Stomach (tissue), 19 donors: ENCODE results near the gene CD209. TPM values are rescaled to one million over a fixed set of nuclear protein-coding genes. Genes with fewer than 3 reads are reported as not detected.
"Not testable (repeated sequence)": the region's sequence is repeated elsewhere in the genome, so short reads cannot be mapped to it uniquely, and the experiment has no call there.

Experiments used
- DNase-seq, 2 donors: peaks; one replicate each; pipeline versions ENCODE4 v3.0.0 to v3.0.0-alpha.2; 2013 to 2019
- H3K27ac ChIP-seq, 5 donors: fragments of 200-600 bp in 4 of 5; sonication (generic) in 4 of 5; one replicate each; pipeline ENCODE4 v1.5.1; 2013 to 2019; ENCODE audit warnings: mild to moderate bottlenecking in 1 of 5, moderate library complexity in 1 of 5
- H3K27me3 ChIP-seq, 3 donors: fragments of 200-600 bp; sonication (generic); one replicate each; pipeline ENCODE4 v1.5.1; 2017 to 2019; ENCODE audit warnings: mixed run types in 1 of 3
- H3K36me3 ChIP-seq, 4 donors: fragments of 200-600 bp; sonication (generic); 1 replicate in 3 of 4; 2 replicates in 1 of 4; pipeline ENCODE4 v1.5.1; 2016 to 2019
- H3K4me1 ChIP-seq, 4 donors: fragments of 200-600 bp; sonication (generic); one replicate each; pipeline ENCODE4 v1.5.1; 2016 to 2019
- H3K4me3 ChIP-seq, 4 donors: fragments of 200-600 bp; sonication (generic) in 3 of 4; one replicate each; pipeline ENCODE4 v1.5.1; 2016 to 2019; ENCODE audit warnings: mild to moderate bottlenecking in 1 of 4
- H3K9me3 ChIP-seq, 4 donors: fragments of 200-600 bp; sonication (generic); one replicate each; pipeline ENCODE4 v1.5.1; 2016 to 2019
- CTCF ChIP-seq, 7 experiments: fragments of 450-650 bp in 4 of 7; fragments of 200-600 bp in 3 of 7; sonication (generic) in 3 of 7; IDR thresholded peaks; one replicate each; pipeline ENCODE4 v1.5.1; 2016 to 2019; ENCODE audit warnings: antibody characterized with exemption in 7 of 7, control low read depth in 2 of 7, mild to moderate bottlenecking in 1 of 7
- EP300 ChIP-seq: sonication (generic); formaldehyde crosslinking; IDR thresholded peaks from one replicate; pipeline ENCODE4 v1.6.1; 2017; ENCODE audit warnings: antibody characterized with exemption
- POLR2A ChIP-seq, 4 donors: fragments of 450-650 bp; IDR thresholded peaks; one replicate each; pipeline ENCODE4 v1.6.1; 2016; ENCODE audit warnings: antibody characterized with exemption in 4 of 4, control low read depth in 2 of 4, mild to moderate bottlenecking in 1 of 4, moderate library complexity in 1 of 4
- POLR2AphosphoS5 ChIP-seq, 3 donors: sonication (generic); formaldehyde crosslinking; IDR thresholded peaks; one replicate each; pipeline ENCODE4 v1.6.1; 2016; ENCODE audit warnings: antibody characterized with exemption in 3 of 3
- WGBS, 5 donors: extraction: QIAGEN DNeasy Blood & Tissue Kit in 3 of 5; methylation state at CpG; one replicate each; pipeline versions ENCODE4 v1.1.5 to v1.1.7; 2013 to 2018; 5-methylcytosine and 5-hydroxymethylcytosine counted together
- intact Hi-C: fragments of 100-400 bp; cut with DNase I; formaldehyde crosslinking; loops from one replicate; pipeline ENCODE4 v1.15.1; 2023; ENCODE audit warnings: low total_unique reads
- long read RNA-seq, 10 donors: transcript quantifications; one replicate each; lab custom pipeline, GENCODE V29; 2026
- polyA plus RNA-seq, 3 donors: library from polyadenylated mRNA; stranded (reverse); fragments of 200-250 nt; gene quantifications; one replicate each; pipeline ENCODE4 v1.2.3, GENCODE V29; 2013
- total RNA-seq, 5 donors: library from RNA; depleted of rRNA; stranded (reverse); fragments of >200 nt; gene quantifications; one replicate each; pipeline versions ENCODE4 v1.1.0 to v1.2.3, GENCODE V29; 2014 to 2016
- donor health status: healthy with polysubstance abuse.
- donor health status: Bipolar disorder and iron deficiency.
- donor health status: healthy.

CD209 gene, protein sequence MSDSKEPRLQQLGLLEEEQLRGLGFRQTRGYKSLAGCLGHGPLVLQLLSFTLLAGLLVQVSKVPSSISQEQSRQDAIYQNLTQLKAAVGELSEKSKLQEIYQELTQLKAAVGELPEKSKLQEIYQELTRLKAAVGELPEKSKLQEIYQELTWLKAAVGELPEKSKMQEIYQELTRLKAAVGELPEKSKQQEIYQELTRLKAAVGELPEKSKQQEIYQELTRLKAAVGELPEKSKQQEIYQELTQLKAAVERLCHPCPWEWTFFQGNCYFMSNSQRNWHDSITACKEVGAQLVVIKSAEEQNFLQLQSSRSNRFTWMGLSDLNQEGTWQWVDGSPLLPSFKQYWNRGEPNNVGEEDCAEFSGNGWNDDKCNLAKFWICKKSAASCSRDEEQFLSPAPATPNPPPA
- total RNA-seq, result 10 to 100 TPM in 2 of 5 donors, 1 to 10 TPM in 3; 1.8 to 51.9 (median 7.1) TPM
- 1 to 10 TPM in 2 of 3 donors, under 1 TPM in 1; 0.38 to 3.4 (median 2.0) TPM for polyA plus RNA-seq
- long read RNA-seq, donor 1, result 0 reads
- long read RNA-seq, donor 2, result 0 reads
- long read RNA-seq, donor 3, result 0 reads
- long read RNA-seq, donor 4, result 0 reads
- long read RNA-seq, donor 5, result 0 reads
- long read RNA-seq, donor 6, result 0 reads
- long read RNA-seq, donor 7, partial matches to known transcripts, result 0 of 1 reads
- long read RNA-seq, donor 7, other reads (novel, unspliced or antisense), result 0 of 1 reads
- long read RNA-seq, donor 8, result 0 reads
- long read RNA-seq, donor 9, result 0 reads
- long read RNA-seq, donor 10, result 0 reads

DNA sequence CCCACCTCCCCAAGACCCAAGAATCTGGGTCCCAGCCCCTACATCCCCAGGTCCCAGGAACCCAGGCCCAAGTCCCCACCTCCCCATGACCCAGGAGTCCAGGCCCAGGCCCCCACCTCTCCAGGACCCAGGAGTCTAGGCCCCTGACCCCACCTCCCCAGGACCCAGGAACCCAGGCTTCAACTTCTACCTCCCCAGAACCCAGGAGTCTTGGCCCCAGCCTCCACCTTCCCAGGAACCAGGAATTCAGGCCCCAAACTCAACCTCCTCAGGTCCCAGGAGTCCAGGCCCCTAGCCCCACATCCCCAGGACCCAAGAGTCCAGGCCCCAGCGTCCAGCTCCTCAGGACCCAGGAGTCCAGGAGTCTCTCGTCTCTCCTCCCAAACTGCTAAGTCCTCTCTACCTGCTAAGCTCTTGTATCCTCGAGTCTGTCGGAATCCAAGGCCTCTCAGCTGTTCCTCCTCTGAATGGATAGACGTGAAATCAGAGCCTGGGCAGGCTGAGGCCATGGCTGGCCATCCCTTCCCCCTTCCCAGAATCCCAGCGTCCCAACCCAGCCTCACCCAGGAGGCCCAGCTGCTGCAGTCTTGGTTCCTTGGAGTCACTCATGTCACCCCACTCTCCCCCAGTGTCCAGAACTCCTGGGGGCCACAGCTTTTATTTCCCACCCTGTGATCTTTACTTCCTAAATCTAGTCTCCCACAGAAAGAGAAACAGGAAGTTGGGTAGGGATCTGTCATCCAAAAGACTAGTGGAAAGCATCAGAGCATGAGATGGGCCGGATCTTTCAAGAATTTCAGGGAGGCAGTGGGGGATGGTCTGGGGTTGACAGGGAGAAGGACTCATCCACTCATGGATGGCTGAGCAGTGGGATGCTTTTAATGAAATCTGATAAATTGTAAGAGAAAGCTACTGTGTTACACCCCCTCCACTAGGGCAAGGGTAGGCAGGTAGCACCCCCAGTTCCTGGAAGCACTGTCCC, at the start of gene CD209:
TSS of gene CD209 (minus strand) at position 632 of the 982 bp plus-strand sequence. CDS start at position 609, 23 bp downstream.
- peaks cover 0 to 57% (median 5%) of the 10 kb centered on the region in 3 donors for H3K27me3 ChIP-seq
- no peaks in the 10 kb centered on the region for H3K9me3 ChIP-seq
- H3K4me1 ChIP-seq, result no peaks in the 10 kb centered on the region
- intact Hi-C loops, result no loop called here
- H3K4me3 ChIP-seq, result peak within 1 kb of the TSS in 1 of 4 donors; percentile 11
- H3K36me3 ChIP-seq, result no peaks in the 10 kb centered on the region
- no peak for DNase-seq
- 51 to 70% (median 59%) methylated on average over 6 to 7 of the region's 7 CpGs for WGBS, 5 donors
- TF ChIP-seq EP300 (no peak), POLR2AphosphoS5 (IDR thresholded peaks at IDR 0.05) (no peak), POLR2A (IDR thresholded peaks at IDR 0.05) (no peak), CTCF (IDR thresholded peaks at IDR 0.05) (no peak)
- peak within 1 kb of the TSS in 1 of 5 donors; percentile 14 for H3K27ac ChIP-seq

DNA sequence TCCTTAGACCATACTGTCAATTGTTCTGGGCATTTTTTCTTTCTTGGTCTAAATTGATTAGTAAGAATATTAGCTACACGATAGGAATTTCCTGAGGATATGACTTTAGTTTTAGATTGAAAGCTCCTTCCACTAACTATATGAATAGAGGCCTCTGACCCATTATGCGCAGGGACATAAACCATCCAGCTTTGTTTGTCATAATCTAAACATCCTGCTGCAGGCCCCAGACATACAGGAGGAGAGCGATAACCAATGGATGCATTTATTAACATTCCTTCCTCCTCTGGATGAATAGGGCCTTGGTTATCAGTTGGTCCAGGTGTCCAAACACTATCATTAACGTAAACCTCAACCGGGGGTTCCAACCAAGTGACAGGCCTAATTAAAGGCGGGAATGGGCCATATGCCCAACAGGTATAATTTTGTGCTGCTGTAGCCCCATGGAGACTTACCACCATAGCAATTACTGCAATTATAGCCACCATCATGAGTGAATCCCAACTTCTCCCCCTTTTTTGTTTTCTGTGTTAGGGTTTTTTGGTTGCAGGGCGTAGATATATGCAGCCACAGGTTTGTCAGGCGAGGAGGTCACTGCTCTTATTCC, 48.3 kb upstream of the CD209 start:
- Histone ChIP-seq H3K9me3 (peaks cover 0 to 3% (median 1%) of the 10 kb centered on the region in 4 donors), H3K27me3 (peaks cover 0 to 48% (median 21%) of the 10 kb centered on the region in 3 donors), H3K4me1 (peaks cover 0 to 17% (median 14%) of the 10 kb centered on the region in 4 donors), H3K36me3 (no peaks in the 10 kb centered on the region), H3K27ac (no peak overlapping the region), H3K4me3 (no peak overlapping the region)
- no peak for TF ChIP-seq POLR2A (IDR thresholded peaks at IDR 0.05)
- TF ChIP-seq CTCF (IDR thresholded peaks at IDR 0.05), result no peak
- no peak for TF ChIP-seq POLR2AphosphoS5 (IDR thresholded peaks at IDR 0.05)
- no peak for TF ChIP-seq EP300
- no peak for DNase-seq
- intact Hi-C loops, result no loop called here
- 49 to 64% (median 59%) methylated on average over 8 of the region's 8 CpGs for WGBS, 5 donors

DNA sequence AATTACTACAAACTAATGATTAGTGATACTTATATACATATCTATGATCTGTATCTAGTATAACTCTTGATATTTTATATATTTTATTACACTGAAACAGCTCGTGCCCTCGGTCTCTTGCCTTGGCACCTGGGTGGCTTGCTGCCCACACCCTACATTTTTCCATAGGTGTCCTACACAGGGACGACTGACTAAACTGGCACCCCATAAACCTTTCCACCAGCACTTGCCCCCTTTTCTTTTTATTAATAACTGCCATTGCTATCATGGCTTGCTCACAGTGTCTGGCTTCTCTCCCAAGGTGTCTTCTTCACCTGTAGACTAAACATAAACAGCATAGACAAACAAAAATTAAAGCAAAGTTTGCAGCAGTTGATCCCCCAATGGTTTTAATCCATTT, 46.2 kb upstream of the CD209 start:
- TF ChIP-seq CTCF (IDR thresholded peaks at IDR 0.05) (no peak), POLR2AphosphoS5 (IDR thresholded peaks at IDR 0.05) (no peak), POLR2A (IDR thresholded peaks at IDR 0.05) (no peak), EP300 (no peak)
- WGBS, 5 donors, result 74 to 89% (median 83%) methylated on average over 3 of the region's 3 CpGs
- intact Hi-C loops, result no loop called here
- H3K4me3 ChIP-seq, result no peak overlapping the region
- H3K4me1 ChIP-seq, result peaks cover 0 to 12% (median 10%) of the 10 kb centered on the region in 4 donors
- no peak for DNase-seq
- no peak overlapping the region for H3K27ac ChIP-seq
- peaks cover 10 to 51% (median 29%) of the 10 kb centered on the region in 3 donors for H3K27me3 ChIP-seq
- H3K9me3 ChIP-seq, result no peaks in the 10 kb centered on the region
- no peaks in the 10 kb centered on the region for H3K36me3 ChIP-seq

DNA sequence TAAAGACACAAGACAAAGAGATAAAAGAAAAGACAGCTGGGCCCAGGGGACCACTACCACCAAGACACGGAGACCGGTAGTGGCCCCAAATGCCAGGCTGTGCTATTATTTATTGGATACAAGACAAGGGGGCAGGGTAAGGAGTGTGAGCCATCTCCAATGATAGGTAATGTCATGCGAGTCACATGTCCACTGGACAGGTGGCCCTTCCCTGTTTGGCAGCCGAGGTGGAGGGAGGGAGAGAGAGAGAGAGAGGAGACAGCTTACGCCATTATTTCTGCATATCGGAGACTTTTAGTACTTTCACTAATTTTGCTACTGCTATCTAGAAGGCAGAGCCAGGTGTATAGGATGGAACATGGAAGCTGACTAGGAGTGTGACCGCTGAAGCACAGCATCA, 45.4 kb upstream of the CD209 start:
- Histone ChIP-seq H3K4me1 (peaks cover 0 to 20% (median 13%) of the 10 kb centered on the region in 4 donors), H3K27me3 (peaks cover 18 to 51% (median 29%) of the 10 kb centered on the region in 3 donors)
- H3K9me3 ChIP-seq, H3K27ac ChIP-seq, intact Hi-C loops, DNase-seq, H3K4me3 ChIP-seq, H3K36me3 ChIP-seq: not testable (repeated sequence)
- 84 to 89% (median 86%) methylated on average over 7 of the region's 7 CpGs for WGBS, 5 donors
